GM08714 (cell line): ENCODE results near the gene DACH1.

ENCODE experiments used
- H3K4me3 ChIP-seq: fragments of 200-500 bp; sonication (Bioruptor generic); 2 replicates; pipeline ENCODE4 v1.5.1; 2014; ENCODE audit warnings: mild to moderate bottlenecking, low read length, inconsistent platforms
- ZNF274 ChIP-seq: IDR thresholded peaks from 2 replicates; pipeline ENCODE4 v1.6.1; 2012; ENCODE audit warnings: mild to moderate bottlenecking, low read depth, low read length

The DACH1 gene

DNA sequence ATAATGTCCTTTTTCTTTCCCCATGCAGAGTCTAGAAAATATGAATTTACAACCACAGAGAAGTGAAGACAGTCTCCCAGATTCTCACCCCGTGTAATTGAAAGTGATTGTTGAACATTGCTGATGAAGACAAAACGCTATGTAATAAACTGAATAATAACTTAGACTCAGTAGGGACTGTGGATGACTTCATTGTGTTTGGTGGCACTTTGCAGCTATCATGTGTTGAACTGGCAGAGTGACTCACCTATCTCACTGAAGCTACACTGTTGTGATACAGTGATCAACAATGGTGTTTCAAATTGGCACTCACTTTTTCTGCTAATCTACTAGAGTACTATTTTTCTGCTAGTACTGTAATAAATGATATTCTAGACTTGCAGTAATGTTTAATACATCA, 261.3 kb downstream of the DACH1 start:
- no peak for TF ChIP-seq ZNF274
- H3K4me3 ChIP-seq: no peak overlapping the region

DNA sequence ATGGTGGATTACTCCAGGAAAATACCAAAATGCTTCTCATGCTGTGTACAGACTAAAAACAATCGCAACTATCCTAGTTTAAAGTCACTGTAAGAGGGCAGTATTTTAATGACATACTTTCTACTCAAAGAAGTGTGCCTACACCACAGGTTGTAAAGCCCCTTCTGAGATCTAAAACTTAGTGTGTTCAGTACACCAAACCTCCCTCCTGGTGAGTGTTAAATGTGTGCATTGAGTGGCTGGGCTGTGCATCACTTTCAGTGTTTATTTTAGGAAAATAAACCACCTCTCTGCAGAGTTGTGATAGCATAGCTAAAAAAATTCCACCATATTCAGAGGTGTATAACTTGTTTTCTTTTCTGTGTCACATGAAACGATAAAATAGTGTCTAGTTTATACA, 263.7 kb downstream of the DACH1 start:
- no peak overlapping the region for H3K4me3 ChIP-seq
- no peak for TF ChIP-seq ZNF274

DNA sequence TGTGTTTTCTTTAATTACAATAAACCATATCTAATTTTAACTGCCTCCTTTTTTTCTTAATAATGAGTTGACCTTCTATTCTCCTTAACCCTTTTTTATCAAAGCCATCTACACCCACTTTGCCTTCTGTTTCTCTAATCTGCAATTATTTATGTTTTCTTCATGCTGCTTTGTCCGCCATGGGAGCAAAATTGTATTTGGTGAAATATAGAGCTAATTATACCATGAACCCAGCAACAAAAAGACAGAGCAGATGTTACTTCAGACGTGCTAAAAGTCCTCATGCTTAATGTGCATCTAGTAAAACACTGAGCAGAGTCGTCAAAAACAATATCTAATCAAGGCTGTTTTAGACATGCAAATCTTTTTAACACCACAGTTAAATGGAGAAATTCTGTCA, 264.7 kb downstream of the DACH1 start:
- H3K4me3 ChIP-seq: no peak overlapping the region
- TF ChIP-seq ZNF274: no peak

DNA sequence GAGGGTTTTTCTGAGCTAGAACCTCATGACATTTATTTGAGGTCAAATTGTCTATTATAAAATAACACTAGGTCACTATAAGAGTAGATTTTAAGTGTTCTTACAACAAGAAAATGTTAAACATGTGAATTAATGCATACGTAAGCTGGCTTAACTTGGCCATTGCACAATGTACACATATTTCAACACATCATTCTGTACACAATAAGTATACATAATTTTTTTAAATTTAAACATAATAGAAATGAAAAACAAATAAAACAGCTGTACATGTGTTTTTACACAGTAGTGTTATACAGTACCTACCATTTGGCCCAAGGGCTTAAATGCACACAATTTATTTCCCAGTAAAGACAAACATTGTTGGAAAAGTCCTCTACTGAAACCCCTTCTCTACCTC, 269.9 kb downstream of the DACH1 start:
- H3K4me3 ChIP-seq: no peak overlapping the region
- no peak for TF ChIP-seq ZNF274

DNA sequence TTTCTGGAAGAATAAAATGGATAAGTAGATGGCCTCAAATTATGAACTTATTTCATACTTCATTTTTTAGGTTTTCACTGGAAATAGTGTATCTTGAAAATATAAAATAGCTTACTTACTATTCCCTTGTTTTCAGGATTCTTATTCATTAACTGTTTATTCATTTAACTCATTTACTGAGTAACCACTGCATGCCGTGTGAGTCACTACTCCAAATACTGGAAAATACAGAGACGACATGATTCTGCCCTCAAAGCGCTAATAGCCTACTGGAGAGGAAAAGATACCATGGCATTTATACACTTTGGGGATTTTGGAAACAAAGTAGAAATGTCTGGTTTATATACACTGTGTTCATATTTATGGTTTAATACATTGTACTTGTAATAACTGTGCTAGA, 270.9 kb downstream of the DACH1 start:
- TF ChIP-seq ZNF274: no peak
- no peak overlapping the region for H3K4me3 ChIP-seq

DNA sequence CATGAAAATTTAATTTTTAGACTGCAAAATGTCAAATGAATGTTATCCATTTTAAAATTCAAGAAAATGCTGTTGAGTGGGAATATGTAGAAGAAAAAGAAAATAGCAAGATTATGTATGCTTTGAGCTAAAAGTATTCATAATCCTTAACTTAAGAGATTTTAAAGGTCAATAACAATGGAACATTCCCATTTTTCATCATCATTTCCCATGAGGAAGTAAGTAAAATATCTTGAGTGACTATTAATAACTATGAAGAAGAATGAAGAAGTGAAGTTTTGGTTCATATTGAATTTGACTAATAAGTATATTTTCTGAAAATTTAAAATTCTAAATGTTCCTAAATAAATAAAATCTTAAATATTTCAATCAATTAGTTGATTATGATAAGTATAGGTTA, 273.4 kb downstream of the DACH1 start:
- H3K4me3 ChIP-seq: no peak overlapping the region
- TF ChIP-seq ZNF274: no peak

DNA sequence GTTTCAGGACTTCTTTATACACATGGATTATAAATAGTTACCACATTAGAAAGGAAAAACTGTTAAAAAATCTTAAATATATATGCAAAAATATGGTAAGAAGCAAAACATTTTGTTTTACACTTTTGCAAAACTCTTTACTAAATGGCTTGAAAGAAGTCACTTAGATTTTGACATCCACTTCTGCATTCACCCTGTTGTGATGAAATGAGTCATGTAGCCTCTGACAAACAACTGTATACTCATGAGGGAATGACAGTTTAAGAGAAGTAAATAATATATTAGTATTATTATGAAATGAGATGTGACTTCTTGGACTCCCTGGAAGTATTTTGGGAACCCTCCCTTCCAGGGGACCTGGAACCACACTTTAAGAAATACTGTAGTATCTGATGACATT, 275.6 kb downstream of the DACH1 start:
- H3K4me3 ChIP-seq: no peak overlapping the region
- no peak for TF ChIP-seq ZNF274

DNA sequence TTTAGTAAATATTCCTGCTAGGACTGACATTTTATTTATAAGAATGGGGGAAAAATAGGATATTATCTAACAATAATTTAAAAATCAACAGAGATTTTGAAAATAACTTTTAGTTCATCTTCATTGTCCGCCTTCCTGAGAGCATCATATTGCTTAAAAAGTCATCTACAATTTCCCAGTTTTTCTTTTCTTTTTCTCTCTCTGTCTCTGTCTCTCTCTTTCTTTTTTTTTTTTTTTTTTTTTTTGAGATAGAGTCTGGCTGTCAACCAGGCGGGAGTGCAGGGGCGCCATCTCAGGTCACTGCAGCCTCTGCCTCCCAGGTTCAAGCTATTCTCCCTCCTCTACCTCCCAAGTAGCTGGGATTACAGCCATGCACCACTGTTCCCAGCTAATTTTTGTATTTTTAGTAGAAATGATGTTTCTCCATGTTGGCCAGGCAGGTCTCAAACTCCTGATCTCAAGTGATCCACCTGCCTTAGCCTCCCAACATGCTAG, 276.3 kb downstream of the DACH1 start:
- no peak for TF ChIP-seq ZNF274
- no peak overlapping the region for H3K4me3 ChIP-seq

DNA sequence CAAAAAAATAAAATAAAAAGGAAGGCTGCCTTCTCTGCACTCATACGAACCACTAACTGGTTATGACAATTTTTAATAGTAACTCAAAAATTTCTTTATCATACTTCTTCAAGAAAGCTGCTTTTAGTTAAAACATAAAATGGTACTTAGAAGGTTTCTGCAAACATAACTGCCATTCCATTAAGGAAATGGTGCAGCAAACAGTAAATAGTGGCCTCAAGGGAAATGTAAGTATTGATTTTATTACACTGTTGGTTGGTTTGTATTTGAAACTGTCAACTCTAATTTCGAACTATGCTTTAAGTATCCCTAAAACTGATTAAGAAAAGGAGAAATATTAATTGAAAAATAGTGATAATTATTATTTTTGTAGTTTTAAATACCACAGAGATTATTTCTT, 278.0 kb downstream of the DACH1 start:
- no peak for TF ChIP-seq ZNF274
- H3K4me3 ChIP-seq: no peak overlapping the region

DNA sequence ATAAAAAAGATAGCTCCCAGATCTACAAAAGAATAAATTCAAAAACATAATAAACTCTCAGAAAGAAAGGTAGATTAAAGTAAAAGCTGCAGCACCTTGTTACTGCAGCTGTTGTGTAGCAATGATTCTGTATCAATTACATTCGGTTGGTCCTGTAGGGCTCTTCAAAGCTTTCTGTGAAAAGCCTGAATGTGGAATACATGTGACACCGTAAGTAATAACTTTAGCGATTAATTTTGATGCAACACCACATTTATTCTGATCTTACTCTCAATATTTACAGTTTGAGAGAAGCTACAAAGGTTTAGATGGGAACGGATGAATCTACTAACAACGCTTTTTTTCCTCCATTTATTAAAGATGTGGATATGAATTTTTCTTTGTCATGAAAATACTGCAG, 279.2 kb downstream of the DACH1 start:
- no peak overlapping the region for H3K4me3 ChIP-seq
- no peak for TF ChIP-seq ZNF274

DNA sequence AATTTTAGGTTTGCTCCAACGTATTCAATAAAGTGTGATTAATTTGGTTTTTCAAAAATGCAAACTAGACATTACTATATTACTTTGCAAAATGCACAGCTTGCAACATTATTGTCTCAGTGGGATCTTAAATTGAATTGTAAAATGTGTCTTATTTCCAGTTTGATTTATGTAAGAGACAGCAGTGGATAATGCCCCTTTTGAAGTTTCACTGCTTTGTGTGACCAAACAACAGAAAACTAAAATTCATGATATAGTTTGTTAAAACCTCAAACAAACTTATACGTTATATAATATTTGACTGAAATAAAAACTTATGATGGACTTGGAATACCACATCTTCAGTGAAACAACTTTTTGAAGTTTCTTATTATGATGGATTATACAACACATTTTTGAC, 279.8 kb downstream of the DACH1 start:
- no peak overlapping the region for H3K4me3 ChIP-seq
- no peak for TF ChIP-seq ZNF274

DNA sequence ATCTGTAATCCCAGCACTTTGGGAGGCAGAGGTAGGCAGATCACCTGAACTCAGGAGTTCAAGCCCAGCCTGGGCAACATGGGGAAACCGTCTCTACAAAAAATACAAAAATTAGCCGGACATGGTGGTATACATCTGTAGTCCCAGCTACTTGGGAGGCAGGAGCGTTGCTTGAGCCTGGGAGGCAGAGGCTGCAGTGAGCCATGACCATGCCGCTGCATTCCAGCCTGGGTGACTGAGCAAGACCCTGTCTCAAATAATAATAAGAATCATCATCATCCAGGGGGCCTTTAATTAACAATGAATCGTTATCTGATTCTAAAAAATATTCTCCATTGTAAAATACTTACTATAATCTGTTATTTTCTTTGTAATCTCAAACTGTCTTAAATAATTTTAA, 283.4 kb downstream of the DACH1 start:
- no peak for TF ChIP-seq ZNF274

DNA sequence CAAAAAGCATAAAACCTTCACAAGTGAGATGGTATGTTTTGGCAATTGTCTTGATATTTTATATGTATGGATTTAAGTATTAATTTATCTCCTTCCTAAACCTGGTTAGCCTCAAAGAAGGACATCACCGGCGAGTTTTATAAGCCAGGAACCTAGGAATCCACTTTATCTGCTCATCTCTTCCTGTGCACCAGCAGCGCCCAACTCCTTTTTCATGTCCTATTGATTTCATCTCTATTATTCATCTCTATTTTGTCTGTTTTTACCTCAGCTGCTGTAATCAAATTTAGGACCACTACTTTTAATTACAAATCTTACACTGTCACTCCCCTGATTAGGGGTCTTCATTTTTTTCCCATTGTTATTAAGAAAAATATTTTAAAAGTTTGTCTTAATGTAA, 286.4 kb downstream of the DACH1 start:
- no peak overlapping the region for H3K4me3 ChIP-seq
- no peak for TF ChIP-seq ZNF274

More for the DNA sequence above, 283.4 kb downstream of the DACH1 start:
- no peak overlapping the region for H3K4me3 ChIP-seq

DNA sequence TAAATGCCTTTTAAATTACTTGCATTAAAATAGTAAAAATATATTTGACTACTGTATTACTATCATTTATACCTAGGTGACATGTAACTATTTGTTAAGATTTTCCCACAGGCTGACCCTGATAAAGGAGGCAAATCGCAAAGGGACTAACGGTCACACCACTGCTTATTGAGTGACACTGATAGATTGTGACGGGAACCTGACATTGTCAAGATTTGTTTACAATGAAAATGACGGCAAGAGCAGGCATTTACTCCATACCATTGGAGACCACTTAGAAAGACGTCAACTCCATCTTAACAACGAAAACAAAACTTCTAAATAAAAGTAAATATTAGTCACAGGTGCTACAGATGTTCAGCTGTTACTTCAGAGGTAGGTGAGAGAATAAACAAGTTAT, 289.0 kb downstream of the DACH1 start:
- TF ChIP-seq ZNF274: no peak
- H3K4me3 ChIP-seq: no peak overlapping the region

DNA sequence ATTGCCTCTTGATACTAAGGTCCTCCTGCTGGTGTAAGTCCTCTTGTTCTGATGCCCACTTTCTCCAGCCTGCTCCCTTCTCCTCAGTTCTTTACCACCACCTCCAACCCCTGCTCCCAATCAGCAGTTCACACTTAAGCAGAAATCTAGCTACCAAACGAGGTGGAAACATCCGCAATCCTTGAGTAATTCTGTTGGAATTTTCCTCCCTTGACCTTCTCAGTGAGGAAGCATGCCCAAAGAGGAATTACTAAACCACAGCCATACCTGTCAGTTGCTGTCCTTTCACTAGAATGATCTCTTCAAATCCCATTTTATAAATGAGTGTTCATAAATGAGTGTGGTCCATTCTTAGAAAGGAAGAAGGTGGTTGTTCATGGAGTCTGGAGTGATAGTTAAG, 289.9 kb downstream of the DACH1 start:
- H3K4me3 ChIP-seq: no peak overlapping the region
- TF ChIP-seq ZNF274: no peak

DNA sequence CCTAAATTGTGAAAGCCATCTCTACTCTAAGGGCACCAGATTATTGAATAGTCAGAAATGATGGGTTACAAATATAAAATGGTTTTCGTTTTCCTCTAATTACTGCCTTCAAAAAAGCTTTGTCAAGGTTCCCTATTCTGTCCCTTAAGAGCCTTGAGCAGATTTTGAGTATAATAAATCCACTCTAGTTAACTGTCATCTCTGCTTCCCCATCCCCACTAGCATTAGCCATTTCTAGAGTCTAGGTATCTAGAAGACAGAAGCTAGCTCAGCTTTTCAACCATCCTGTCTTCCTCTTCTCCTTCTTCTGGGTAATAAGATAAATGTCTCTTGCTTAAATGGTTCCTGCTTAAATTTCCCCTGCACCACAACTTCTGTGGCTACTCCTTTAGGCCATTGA, 290.4 kb downstream of the DACH1 start:
- TF ChIP-seq ZNF274: no peak
- H3K4me3 ChIP-seq: no peak overlapping the region
